ENCODE data around the gene SRMS. TPM values are rescaled to one million over a fixed set of nuclear protein-coding genes. Genes with fewer than 3 reads are reported as not detected.

SRMS gene
- total and polyA plus RNA-seq, 2 of the 13 experiments (the other 11 are each of a cell fraction or from before 2014, with no cell fraction given) = not detected

DNA sequence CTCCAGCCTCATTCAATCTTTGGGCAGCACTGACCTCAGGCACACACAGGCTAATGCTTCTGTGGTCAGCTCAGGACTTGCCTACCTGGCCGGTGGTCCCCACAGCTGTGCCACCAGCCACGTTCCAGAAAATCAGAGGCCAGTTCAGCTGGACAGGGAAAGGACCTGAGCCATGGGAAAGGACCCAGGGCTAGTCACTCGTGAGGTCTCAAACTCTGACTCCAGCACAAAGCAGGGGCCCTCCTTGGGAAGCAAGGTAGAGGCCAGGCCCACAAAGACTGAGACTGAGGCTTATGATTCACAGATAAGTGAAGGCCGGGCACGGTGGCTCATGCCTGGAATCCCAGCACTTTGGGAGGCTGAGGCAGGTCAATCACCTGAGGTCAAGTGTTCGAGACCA lies 48.9 kb upstream of the SRMS start (continued):
- TF ChIP-seq, protein P1, sequence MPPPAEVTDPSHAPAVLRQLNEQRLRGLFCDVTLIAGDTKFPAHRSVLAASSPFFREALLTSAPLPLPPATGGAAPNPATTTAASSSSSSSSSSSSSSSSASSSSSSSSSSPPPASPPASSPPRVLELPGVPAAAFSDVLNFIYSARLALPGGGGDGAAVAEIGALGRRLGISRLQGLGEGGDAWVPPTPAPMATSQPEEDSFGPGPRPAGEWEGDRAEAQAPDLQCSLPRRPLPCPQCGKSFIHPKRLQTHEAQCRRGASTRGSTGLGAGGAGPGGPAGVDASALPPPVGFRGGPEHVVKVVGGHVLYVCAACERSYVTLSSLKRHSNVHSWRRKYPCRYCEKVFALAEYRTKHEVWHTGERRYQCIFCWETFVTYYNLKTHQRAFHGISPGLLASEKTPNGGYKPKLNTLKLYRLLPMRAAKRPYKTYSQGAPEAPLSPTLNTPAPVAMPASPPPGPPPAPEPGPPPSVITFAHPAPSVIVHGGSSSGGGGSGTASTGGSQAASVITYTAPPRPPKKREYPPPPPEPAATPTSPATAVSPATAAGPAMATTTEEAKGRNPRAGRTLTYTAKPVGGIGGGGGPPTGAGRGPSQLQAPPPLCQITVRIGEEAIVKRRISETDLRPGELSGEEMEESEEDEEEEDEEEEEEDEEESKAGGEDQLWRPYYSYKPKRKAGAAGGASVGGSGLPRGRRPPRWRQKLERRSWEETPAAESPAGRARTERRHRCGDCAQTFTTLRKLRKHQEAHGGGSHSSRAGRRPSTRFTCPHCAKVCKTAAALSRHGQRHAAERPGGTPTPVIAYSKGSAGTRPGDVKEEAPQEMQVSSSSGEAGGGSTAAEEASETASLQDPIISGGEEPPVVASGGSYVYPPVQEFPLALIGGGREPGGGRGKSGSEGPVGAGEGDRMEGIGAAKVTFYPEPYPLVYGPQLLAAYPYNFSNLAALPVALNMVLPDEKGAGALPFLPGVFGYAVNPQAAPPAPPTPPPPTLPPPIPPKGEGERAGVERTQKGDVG (CRISPR knock-in tag; IDR thresholded peaks at IDR 0.05; ENCODE audit: borderline replicate concordance) = no peak
- TF ChIP-seq HNRNPK (IDR thresholded peaks at IDR 0.05; ENCODE audit: low read depth, low read length, poor library complexity, severe bottlenecking) (no peak), NRL (CRISPR knock-in tag; IDR thresholded peaks at IDR 0.05; ENCODE audit: borderline replicate concordance) (0 out of 2 replicates have a peak, but pooled peaks have one; percentile 27), ZNF644 (CRISPR knock-in tag; IDR thresholded peaks at IDR 0.05; ENCODE audit: low read depth) (no peak), THAP11 (CRISPR knock-in tag; IDR thresholded peaks at IDR 0.05) (no peak), ZFP1 (CRISPR knock-in tag; IDR thresholded peaks at IDR 0.05) (no peak), ZNF768 (CRISPR knock-in tag; IDR thresholded peaks at IDR 0.05) (0 out of 2 replicates have a peak, but pooled peaks have one; percentile 19), ASH2L (IDR thresholded peaks at IDR 0.05; ENCODE audit: insufficient read length, low read depth, low read length) (no peak), ZNF891 (CRISPR knock-in tag; IDR thresholded peaks at IDR 0.05) (peak; percentile 46; the same call in 1 of the 2 replicates), RFXANK (CRISPR knock-in tag; IDR thresholded peaks at IDR 0.05) (no peak), SATB2 (CRISPR knock-in tag; IDR thresholded peaks at IDR 0.05) (no peak)
- TF ChIP-seq, protein P2, sequence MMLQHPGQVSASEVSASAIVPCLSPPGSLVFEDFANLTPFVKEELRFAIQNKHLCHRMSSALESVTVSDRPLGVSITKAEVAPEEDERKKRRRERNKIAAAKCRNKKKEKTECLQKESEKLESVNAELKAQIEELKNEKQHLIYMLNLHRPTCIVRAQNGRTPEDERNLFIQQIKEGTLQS (CRISPR knock-in tag; IDR thresholded peaks at IDR 0.05) = no peak
- TF ChIP-seq, protein P3, sequence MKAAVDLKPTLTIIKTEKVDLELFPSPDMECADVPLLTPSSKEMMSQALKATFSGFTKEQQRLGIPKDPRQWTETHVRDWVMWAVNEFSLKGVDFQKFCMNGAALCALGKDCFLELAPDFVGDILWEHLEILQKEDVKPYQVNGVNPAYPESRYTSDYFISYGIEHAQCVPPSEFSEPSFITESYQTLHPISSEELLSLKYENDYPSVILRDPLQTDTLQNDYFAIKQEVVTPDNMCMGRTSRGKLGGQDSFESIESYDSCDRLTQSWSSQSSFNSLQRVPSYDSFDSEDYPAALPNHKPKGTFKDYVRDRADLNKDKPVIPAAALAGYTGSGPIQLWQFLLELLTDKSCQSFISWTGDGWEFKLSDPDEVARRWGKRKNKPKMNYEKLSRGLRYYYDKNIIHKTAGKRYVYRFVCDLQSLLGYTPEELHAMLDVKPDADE (CRISPR knock-in tag; IDR thresholded peaks at IDR 0.05) = no peak
- TF ChIP-seq, protein P4, sequence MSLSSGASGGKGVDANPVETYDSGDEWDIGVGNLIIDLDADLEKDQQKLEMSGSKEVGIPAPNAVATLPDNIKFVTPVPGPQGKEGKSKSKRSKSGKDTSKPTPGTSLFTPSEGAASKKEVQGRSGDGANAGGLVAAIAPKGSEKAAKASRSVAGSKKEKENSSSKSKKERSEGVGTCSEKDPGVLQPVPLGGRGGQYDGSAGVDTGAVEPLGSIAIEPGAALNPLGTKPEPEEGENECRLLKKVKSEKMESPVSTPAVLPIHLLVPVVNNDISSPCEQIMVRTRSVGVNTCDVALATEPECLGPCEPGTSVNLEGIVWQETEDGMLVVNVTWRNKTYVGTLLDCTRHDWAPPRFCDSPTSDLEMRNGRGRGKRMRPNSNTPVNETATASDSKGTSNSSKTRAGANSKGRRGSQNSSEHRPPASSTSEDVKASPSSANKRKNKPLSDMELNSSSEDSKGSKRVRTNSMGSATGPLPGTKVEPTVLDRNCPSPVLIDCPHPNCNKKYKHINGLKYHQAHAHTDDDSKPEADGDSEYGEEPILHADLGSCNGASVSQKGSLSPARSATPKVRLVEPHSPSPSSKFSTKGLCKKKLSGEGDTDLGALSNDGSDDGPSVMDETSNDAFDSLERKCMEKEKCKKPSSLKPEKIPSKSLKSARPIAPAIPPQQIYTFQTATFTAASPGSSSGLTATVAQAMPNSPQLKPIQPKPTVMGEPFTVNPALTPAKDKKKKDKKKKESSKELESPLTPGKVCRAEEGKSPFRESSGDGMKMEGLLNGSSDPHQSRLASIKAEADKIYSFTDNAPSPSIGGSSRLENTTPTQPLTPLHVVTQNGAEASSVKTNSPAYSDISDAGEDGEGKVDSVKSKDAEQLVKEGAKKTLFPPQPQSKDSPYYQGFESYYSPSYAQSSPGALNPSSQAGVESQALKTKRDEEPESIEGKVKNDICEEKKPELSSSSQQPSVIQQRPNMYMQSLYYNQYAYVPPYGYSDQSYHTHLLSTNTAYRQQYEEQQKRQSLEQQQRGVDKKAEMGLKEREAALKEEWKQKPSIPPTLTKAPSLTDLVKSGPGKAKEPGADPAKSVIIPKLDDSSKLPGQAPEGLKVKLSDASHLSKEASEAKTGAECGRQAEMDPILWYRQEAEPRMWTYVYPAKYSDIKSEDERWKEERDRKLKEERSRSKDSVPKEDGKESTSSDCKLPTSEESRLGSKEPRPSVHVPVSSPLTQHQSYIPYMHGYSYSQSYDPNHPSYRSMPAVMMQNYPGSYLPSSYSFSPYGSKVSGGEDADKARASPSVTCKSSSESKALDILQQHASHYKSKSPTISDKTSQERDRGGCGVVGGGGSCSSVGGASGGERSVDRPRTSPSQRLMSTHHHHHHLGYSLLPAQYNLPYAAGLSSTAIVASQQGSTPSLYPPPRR (CRISPR knock-in tag; IDR thresholded peaks at IDR 0.05; ENCODE audit: borderline replicate concordance) = no peak
- TF ChIP-seq, protein P5, sequence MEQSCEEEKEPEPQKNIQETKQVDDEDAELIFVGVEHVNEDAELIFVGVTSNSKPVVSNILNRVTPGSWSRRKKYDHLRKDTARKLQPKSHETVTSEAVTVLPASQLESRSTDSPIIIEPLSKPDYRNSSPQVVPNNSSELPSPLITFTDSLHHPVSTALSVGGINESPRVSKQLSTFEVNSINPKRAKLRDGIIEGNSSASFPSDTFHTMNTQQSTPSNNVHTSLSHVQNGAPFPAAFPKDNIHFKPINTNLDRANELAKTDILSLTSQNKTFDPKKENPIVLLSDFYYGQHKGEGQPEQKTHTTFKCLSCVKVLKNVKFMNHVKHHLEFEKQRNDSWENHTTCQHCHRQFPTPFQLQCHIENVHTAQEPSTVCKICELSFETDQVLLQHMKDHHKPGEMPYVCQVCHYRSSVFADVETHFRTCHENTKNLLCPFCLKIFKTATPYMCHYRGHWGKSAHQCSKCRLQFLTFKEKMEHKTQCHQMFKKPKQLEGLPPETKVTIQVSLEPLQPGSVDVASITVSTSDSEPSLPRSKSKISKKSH (CRISPR knock-in tag; IDR thresholded peaks at IDR 0.05; ENCODE audit: borderline replicate concordance) = 0 out of 2 replicates have a peak, but pooled peaks have one; percentile 72
- TF ChIP-seq, protein P6, sequence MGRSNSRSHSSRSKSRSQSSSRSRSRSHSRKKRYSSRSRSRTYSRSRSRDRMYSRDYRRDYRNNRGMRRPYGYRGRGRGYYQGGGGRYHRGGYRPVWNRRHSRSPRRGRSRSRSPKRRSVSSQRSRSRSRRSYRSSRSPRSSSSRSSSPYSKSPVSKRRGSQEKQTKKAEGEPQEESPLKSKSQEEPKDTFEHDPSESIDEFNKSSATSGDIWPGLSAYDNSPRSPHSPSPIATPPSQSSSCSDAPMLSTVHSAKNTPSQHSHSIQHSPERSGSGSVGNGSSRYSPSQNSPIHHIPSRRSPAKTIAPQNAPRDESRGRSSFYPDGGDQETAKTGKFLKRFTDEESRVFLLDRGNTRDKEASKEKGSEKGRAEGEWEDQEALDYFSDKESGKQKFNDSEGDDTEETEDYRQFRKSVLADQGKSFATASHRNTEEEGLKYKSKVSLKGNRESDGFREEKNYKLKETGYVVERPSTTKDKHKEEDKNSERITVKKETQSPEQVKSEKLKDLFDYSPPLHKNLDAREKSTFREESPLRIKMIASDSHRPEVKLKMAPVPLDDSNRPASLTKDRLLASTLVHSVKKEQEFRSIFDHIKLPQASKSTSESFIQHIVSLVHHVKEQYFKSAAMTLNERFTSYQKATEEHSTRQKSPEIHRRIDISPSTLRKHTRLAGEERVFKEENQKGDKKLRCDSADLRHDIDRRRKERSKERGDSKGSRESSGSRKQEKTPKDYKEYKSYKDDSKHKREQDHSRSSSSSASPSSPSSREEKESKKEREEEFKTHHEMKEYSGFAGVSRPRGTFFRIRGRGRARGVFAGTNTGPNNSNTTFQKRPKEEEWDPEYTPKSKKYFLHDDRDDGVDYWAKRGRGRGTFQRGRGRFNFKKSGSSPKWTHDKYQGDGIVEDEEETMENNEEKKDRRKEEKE (IDR thresholded peaks at IDR 0.05) = no peak
